ENCODE results near the gene CARD11. TPM values are rescaled to one million over a fixed set of nuclear protein-coding genes. Genes with fewer than 3 reads are reported as not detected.

Gene CARD11
- total RNA-seq, 1 experiment from 2014 or later = 0.82 TPM

- H3K27me3 ChIP-seq (ENCODE audit: control insufficient read depth, insufficient read depth, low read length) = no peaks in the 10 kb centered on the region
- CTCF ChIA-PET = interaction anchor here (0.6 kb wide), 1 partner anchor 38 kb away, joined by 6 read pairs; no protein-coding TSS in a partner anchor
- H3K4me3 ChIP-seq (ENCODE audit: low read depth in 2 of 2, low read length in 2 of 2) = no peak overlapping the region
- POLR2A ChIA-PET = no interaction called here
- TF ChIP-seq SIN3A (IDR thresholded peaks at IDR 0.05; ENCODE audit: borderline replicate concordance, insufficient read depth, low read depth, low read length) (no peak), CTCF (IDR thresholded peaks at IDR 0.05) (no peak), POLR2AphosphoS5 (IDR thresholded peaks at IDR 0.05; ENCODE audit: low read depth, low read length) (no peak), TCF7L2 (IDR thresholded peaks at IDR 0.05; ENCODE audit: low read depth, low read length) (no peak), REST (IDR thresholded peaks at IDR 0.05; ENCODE audit: insufficient read depth in 1 of 2, low read depth in 2 of 2, low read length in 1 of 2) (no peak)
- no peak for ATAC-seq
- H3K36me3 ChIP-seq (ENCODE audit: control insufficient read depth, insufficient read depth, low read length) = no peaks in the 10 kb centered on the region
- no peaks in the 10 kb centered on the region for H3K4me1 ChIP-seq (ENCODE audit: control insufficient read depth, insufficient read depth, low read length)
- H3K27ac ChIP-seq (ENCODE audit: low read length) = no peak overlapping the region
- DNase-seq (ENCODE audit: low read depth, low spot score) = no peak
- no TSS peak for BruUV-seq (replicated peaks)
- intact Hi-C loops (cut with micrococcal nuclease; ENCODE audit: unreplicated experiment) (no loop called here), in situ Hi-C loops (cut with HindIII; ENCODE audit: low pct_unique_long_range_greater_than_20kb, low sequenced_read_pairs) (no loop called here)
- peaks cover 8% of the 10 kb centered on the region; the same call in 1 of the 2 replicates for H3K9me3 ChIP-seq (ENCODE audit: control insufficient read depth, insufficient read depth, low read depth, low read length)
These were observed 77.9 kb downstream of the CARD11 start for GRCh38 chr7:2965745-2966270.

- Histone ChIP-seq H3K36me3 (ENCODE audit: control insufficient read depth, insufficient read depth, low read length) (no peaks in the 10 kb centered on the region), H3K27ac (ENCODE audit: low read length) (no peak overlapping the region), H3K27me3 (ENCODE audit: control insufficient read depth, insufficient read depth, low read length) (no peaks in the 10 kb centered on the region), H3K4me3 (ENCODE audit: low read depth in 2 of 2, low read length in 2 of 2) (no peak overlapping the region), H3K4me1 (ENCODE audit: control insufficient read depth, insufficient read depth, low read length) (no peaks in the 10 kb centered on the region), H3K9me3 (ENCODE audit: control insufficient read depth, insufficient read depth, low read depth, low read length) (peaks cover 8% of the 10 kb centered on the region; the same call in 1 of the 2 replicates)
- no TSS peak for BruUV-seq (replicated peaks)
- DNase-seq (ENCODE audit: low read depth, low spot score) = no peak
- in situ Hi-C loops (cut with HindIII; ENCODE audit: low pct_unique_long_range_greater_than_20kb, low sequenced_read_pairs) = no loop called here
- TF ChIP-seq SIN3A (IDR thresholded peaks at IDR 0.05; ENCODE audit: borderline replicate concordance, insufficient read depth, low read depth, low read length) = no peak
- TF ChIP-seq CTCF (IDR thresholded peaks at IDR 0.05) = no peak
- no peak for TF ChIP-seq REST (IDR thresholded peaks at IDR 0.05; ENCODE audit: insufficient read depth in 1 of 2, low read depth in 2 of 2, low read length in 1 of 2)
- no peak for TF ChIP-seq TCF7L2 (IDR thresholded peaks at IDR 0.05; ENCODE audit: low read depth, low read length)
- TF ChIP-seq POLR2AphosphoS5 (IDR thresholded peaks at IDR 0.05; ENCODE audit: low read depth, low read length) = no peak
- intact Hi-C loops (cut with micrococcal nuclease; ENCODE audit: unreplicated experiment) = no loop called here
- ChIA-PET POLR2A (no interaction called here), CTCF (no interaction called here)
- ATAC-seq = no peak
These were observed 78.4 kb downstream of the CARD11 start for GRCh38 chr7:2965301-2965700.
